Endodermal cell (in vitro differentiated cells): ENCODE measurements around the gene IRGQ. TPM values are rescaled to one million over a fixed set of nuclear protein-coding genes. Genes with fewer than 3 reads are reported as not detected.
A peak's percentile ranks its signal among the peaks of the same experiment; 100 is the strongest.

Experiments used
- DNase-seq: peaks from one replicate; pipeline ENCODE4 v3.0.0-alpha.2; 2017
- H3K27ac ChIP-seq: 2 replicates; pipeline ENCODE4 v1.5.1; 2013; ENCODE audit warnings: mild to moderate bottlenecking, low read depth, low read length, moderate library complexity
- H3K27me3 ChIP-seq: 2 replicates; pipeline ENCODE4 v1.6.1; 2013; ENCODE audit warnings: mild to moderate bottlenecking, low read length, moderate library complexity; ENCODE audit not compliant: insufficient read depth, control insufficient read depth, poor library complexity, severe bottlenecking
- H3K36me3 ChIP-seq: 2 replicates; pipeline ENCODE4 v1.7.0; 2013; ENCODE audit warnings: mild to moderate bottlenecking, low read length, moderate library complexity; ENCODE audit not compliant: control insufficient read depth, insufficient read depth
- H3K4me1 ChIP-seq: one replicate; pipeline ENCODE4 v1.7.0; 2013; ENCODE audit warnings: low read length; ENCODE audit not compliant: control insufficient read depth, insufficient read depth
- H3K4me3 ChIP-seq: 2 replicates; pipeline ENCODE4 v1.5.1; 2013; ENCODE audit warnings: mild to moderate bottlenecking, low read length, moderate library complexity
- H3K9ac ChIP-seq: 2 replicates; pipeline ENCODE4 v1.6.1; 2013; ENCODE audit warnings: mild to moderate bottlenecking, low read length, moderate library complexity; ENCODE audit not compliant: poor library complexity, severe bottlenecking; ENCODE audit errors: extremely low read depth
- H3K9me3 ChIP-seq: 2 replicates; pipeline ENCODE4 v1.6.1; 2013; ENCODE audit warnings: mild to moderate bottlenecking, low read length, moderate library complexity; ENCODE audit not compliant: control insufficient read depth
- H3K27ac Mint-ChIP-seq: 2 replicates; pipeline ENCODE4 v1.8.0; 2020; ENCODE audit warnings: mixed read lengths
- H3K27me3 Mint-ChIP-seq: 2 replicates; pipeline ENCODE4 v1.8.0; 2021; ENCODE audit warnings: mild to moderate bottlenecking, mixed read lengths; ENCODE audit not compliant: insufficient read depth
- H3K36me3 Mint-ChIP-seq: 2 replicates; pipeline ENCODE4 v1.8.0; 2020; ENCODE audit warnings: low read depth, mixed read lengths
- H3K4me1 Mint-ChIP-seq: 2 replicates; pipeline ENCODE4 v1.8.0; 2020; ENCODE audit warnings: mixed read lengths
- H3K4me3 Mint-ChIP-seq: 2 replicates; pipeline ENCODE4 v1.8.0; 2020; ENCODE audit warnings: mild to moderate bottlenecking, moderate library complexity, mixed read lengths
- H3K9me3 Mint-ChIP-seq: 2 replicates; pipeline ENCODE4 v1.8.0; 2020; ENCODE audit warnings: mild to moderate bottlenecking, mixed read lengths
- WGBS, 2 experiments: methylation state at CpG; one replicate each; pipeline versions ENCODE4 v1.1.5 to v1.1.7; 2013; ENCODE audit warnings: missing lambda C conversion rate in 2 of 2, mixed read lengths in 1 of 2; ENCODE audit not compliant: insufficient coverage in 1 of 2, insufficient read length in 1 of 2; 5-methylcytosine and 5-hydroxymethylcytosine counted together
- total RNA-seq, 2 donors: library from RNA; stranded (reverse); fragmentation: NEBNext Ultra II Directional in 1 of 2; extraction: Animal tissue kit (Norgen Biotek cat#: 25700) in 1 of 2; gene quantifications; 2 replicates in 1 of 2; 3 replicates in 1 of 2; pipeline ENCODE4 v1.2.1, GENCODE V29; 2021
- TF ChIP-seq, protein P1 (sequence below): fragments of 200-600 bp; sonication (generic); conservative IDR thresholded peaks from 2 replicates; pipeline ENCODE4 v1.5.0; 2021; ENCODE audit warnings: antibody characterized with exemption, mild to moderate bottlenecking

IRGQ gene
- total RNA-seq, 2 donors from 2014 or later: 39.7 to 46.0 TPM

GRCh38 chr19:43616954-43617353, 21.0 kb upstream of the IRGQ start:
- Mint-ChIP-seq H3K27ac (no peak overlapping the region), H3K27me3 (no peaks in the 10 kb centered on the region), H3K4me1 (peaks cover 6% of the 10 kb centered on the region), H3K9me3 (no peaks in the 10 kb centered on the region), H3K36me3 (peaks cover 25% of the 10 kb centered on the region), H3K4me3 (no peak overlapping the region)
- Histone ChIP-seq H3K4me3 (no peak overlapping the region), H3K9me3 (no peaks in the 10 kb centered on the region), H3K27ac (no peak overlapping the region), H3K27me3 (no peaks in the 10 kb centered on the region), H3K4me1 (no peaks in the 10 kb centered on the region), H3K36me3 (peaks cover 27% of the 10 kb centered on the region), H3K9ac (no peak overlapping the region)
- TF ChIP-seq, protein P1, sequence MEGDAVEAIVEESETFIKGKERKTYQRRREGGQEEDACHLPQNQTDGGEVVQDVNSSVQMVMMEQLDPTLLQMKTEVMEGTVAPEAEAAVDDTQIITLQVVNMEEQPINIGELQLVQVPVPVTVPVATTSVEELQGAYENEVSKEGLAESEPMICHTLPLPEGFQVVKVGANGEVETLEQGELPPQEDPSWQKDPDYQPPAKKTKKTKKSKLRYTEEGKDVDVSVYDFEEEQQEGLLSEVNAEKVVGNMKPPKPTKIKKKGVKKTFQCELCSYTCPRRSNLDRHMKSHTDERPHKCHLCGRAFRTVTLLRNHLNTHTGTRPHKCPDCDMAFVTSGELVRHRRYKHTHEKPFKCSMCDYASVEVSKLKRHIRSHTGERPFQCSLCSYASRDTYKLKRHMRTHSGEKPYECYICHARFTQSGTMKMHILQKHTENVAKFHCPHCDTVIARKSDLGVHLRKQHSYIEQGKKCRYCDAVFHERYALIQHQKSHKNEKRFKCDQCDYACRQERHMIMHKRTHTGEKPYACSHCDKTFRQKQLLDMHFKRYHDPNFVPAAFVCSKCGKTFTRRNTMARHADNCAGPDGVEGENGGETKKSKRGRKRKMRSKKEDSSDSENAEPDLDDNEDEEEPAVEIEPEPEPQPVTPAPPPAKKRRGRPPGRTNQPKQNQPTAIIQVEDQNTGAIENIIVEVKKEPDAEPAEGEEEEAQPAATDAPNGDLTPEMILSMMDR: no peak
- 88% methylated on average over 6 of the region's 6 CpGs; no CpG with 5 or more reads in 1 of the 2 experiments for WGBS, 2 experiments
- no peak for DNase-seq

DNA sequence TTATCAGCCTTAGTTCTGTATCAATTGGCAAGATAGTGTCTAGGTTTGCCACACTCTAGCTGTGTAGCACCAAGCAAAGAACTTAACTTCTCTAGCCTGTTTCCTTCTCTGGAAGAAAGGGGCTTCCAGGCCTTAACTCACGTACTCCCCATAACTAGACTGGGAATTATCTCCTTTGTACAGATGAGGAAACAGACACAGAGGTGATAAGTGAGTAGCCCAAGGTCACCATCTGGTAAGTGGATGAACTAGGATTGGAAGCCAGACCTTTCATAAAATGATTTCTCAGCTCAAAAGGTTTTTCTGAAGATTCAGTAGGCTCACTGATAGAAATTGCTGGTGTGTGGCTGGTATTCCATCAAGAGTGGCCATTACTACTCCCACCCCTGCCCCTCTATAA, 20.4 kb upstream of the IRGQ start:
- Histone ChIP-seq H3K4me3 (no peak overlapping the region), H3K4me1 (no peaks in the 10 kb centered on the region), H3K9me3 (no peaks in the 10 kb centered on the region), H3K27me3 (no peaks in the 10 kb centered on the region), H3K36me3 (peaks cover 33% of the 10 kb centered on the region), H3K9ac (no peak overlapping the region), H3K27ac (no peak overlapping the region)
- 100% methylated on average over 1 of the region's 1 CpG; no CpG with 5 or more reads in 1 of the 2 experiments for WGBS, 2 experiments
- H3K4me1 Mint-ChIP-seq: peaks cover 6% of the 10 kb centered on the region
- TF ChIP-seq, protein P1: no peak
- no peak for DNase-seq
- no peaks in the 10 kb centered on the region for H3K27me3 Mint-ChIP-seq
- H3K4me3 Mint-ChIP-seq: no peak overlapping the region
- H3K27ac Mint-ChIP-seq: no peak overlapping the region
- peaks cover 30% of the 10 kb centered on the region for H3K36me3 Mint-ChIP-seq
- no peaks in the 10 kb centered on the region for H3K9me3 Mint-ChIP-seq

GRCh38 chr19:43612374-43612773, 16.4 kb upstream of the IRGQ start:
- Histone ChIP-seq H3K9me3 (no peaks in the 10 kb centered on the region), H3K27me3 (no peaks in the 10 kb centered on the region), H3K9ac (no peak overlapping the region), H3K27ac (no peak overlapping the region), H3K4me3 (no peak overlapping the region), H3K4me1 (no peaks in the 10 kb centered on the region), H3K36me3 (peaks cover 38% of the 10 kb centered on the region)
- no peak overlapping the region for H3K4me3 Mint-ChIP-seq
- H3K9me3 Mint-ChIP-seq: no peaks in the 10 kb centered on the region
- WGBS, 2 experiments: 94 to 97% methylated on average over 11 to 12 of the region's 12 CpGs
- no peak overlapping the region for H3K27ac Mint-ChIP-seq
- DNase-seq: peak; percentile 54
- H3K36me3 Mint-ChIP-seq: peaks cover 42% of the 10 kb centered on the region
- TF ChIP-seq, protein P1: peak; percentile 37
- H3K4me1 Mint-ChIP-seq: peaks cover 4% of the 10 kb centered on the region
- H3K27me3 Mint-ChIP-seq: no peaks in the 10 kb centered on the region
